ENCODE measurements around the gene RELT.
"Not testable (repeated sequence)": the region's sequence is repeated elsewhere in the genome, so short reads cannot be mapped to it uniquely, and the experiment has no call there.

The RELT gene

DNA sequence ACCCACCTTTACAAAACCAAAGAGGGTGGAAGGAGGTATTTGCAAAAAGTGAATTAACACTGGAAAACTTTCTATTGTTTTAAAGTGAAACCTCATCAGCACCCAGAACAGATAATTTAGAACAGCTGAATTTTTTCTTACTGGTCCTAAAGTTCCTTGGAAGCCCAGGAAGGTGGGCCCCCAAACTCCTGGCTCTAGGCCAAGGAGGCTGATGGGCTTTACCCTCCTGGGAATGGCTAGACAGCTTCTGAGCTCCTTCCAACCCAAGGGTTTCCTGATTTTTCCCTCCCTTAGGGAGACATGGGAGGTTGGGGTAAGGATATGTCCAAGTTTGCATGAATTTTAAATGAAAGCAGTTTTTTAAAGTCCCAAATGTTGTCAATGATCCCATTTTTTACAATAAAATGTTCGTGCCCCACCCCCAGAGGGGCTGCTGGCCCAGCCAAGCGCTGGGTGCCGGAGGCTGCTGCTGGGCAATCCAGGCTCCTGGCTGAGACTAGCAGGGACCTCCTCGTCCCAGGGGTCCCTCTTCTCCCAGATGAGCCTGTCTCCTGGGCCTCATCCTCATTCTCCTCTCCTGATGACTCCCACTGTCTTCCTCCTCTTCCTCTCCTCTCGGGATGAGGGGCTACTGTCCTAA, 28.4 kb downstream of the RELT start:
- DNase-seq, result no peak

DNA sequence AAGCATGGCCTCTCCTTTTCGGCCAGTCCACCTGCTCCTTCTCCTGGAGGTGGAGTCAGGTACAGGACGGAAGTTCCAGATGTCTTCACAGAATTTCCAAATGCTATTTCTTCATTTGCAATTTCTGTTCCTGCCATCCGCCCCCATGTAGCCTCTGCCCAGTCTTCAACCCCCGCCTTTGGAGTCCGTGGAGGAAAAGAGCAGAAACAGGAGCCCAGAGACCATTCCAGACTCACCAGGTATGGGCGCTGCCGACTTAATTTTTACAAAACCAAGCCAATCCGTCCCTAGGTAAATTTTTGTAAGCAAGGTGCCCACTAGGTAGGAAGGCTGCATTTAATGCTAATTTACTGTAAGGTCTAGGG, 28.9 kb downstream of the RELT start:
- DNase-seq, result no peak

DNA sequence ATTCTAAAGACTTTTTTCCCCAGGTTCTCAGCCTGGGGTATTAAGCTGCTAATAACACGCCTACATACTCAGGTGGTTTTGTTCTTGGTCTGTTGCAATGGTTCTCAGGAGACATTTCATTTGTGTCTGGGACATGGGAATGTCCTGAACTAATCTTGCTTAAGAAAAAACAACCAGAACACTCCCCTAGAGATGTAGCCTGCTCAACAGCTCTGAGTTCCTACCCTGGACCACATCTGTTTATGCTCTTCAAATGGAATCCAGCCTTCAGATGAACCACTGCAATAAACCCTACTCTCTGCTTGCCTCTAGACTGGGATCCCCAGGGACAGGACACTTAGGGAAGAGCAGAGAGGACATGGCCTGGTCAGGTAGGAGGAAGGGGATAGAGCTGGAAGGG, 29.9 kb downstream of the RELT start:
- no peak for DNase-seq

DNA sequence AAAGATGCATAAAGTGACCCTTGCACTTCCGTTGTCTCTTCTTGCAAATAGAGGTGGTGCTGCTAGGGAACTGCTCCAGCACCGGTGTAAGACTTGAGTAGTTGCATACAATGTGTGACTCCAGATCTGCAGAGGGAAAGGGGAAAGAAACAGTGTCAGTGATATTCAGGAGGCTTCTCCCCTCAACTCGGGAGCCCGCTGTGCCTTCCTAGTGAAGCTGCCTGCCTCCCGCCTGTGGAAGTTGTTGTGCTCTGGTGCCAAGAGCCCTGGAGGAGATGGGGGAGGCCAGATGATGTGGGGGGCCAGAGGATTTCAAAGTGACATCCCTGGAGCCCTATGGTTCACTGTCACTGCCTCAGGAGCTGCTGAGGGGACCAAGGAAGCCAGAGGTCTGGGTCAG, 30.4 kb downstream of the RELT start:
- DNase-seq, result no peak

DNA sequence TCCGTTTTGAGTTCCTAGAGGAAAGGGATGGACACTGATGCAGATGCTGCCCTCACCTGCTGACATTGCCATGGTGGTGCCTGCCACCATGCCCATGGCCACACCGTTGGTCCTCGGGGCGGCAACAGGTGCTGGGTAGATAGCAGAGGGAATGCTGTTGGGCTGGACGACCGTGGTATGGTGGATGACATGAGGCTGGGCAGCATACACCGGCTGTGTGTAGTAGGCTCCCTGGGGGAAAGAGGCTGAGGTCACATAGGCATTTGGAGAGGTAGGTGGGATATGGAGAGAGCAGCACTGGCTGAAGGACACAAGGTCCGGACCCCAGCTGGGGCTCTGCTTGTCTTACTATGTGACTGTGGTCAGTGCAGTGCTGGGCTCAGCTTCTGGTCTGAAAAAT, 33.2 kb downstream of the RELT start:
- no peak for DNase-seq

DNA sequence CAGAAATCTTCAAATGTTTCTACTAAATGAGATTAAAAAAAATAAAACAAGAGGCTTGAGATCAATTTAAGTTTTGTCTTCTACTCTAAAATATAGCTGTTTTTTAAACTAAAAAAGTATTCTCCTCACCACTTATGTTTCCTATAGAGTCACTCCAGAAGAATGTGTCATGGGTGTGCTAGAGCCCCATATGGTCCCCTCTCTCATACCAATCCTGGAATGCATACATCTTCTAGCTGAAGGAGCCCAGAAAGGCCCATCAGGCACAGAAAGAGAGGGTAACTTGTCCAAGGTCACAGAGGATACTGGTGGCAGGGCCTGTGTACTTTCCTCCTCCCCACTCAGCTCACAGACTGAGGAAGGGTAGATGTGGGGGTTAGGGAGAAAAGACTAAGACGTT, 34.4 kb downstream of the RELT start:
- DNase-seq, result no peak

DNA sequence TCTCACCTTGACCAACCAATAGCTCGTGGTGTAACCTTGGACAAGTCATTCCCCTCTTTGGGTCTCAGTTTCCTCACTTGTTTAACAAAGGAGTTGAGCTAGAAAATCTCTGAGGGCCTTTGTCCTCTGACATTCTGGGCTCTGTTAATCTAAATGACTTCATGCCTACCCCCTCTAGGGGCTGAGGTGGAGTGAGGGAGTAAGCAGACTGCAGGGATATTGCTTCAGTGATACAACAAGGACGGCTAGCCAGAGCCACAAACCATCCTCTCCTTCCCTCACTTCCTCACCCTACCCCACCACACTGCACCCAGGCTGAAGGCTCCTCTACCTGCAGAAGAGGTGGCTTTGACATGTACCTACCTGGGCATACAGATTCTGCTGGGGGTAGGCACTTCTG, 34.8 kb downstream of the RELT start:
- DNase-seq, result no peak

DNA sequence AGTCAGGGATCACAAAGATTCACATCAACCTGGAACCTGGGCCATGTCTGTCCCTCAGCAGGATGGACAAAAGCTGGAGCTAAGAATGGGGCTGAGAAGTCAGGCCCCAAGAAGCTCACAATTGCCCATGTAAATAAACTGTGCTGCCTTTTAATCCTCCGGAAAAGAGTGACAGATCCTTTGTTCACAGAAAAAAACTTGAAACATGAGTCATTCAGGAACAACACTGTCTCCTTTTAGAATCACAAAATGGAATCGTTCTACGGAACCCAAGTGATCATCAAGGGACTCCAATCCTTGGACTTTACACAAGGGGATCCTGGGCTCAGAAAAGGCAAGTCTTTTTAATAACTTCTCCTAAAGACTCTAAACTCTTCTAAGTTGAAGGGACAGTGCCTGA, 36.1 kb downstream of the RELT start:
- no peak for DNase-seq

DNA sequence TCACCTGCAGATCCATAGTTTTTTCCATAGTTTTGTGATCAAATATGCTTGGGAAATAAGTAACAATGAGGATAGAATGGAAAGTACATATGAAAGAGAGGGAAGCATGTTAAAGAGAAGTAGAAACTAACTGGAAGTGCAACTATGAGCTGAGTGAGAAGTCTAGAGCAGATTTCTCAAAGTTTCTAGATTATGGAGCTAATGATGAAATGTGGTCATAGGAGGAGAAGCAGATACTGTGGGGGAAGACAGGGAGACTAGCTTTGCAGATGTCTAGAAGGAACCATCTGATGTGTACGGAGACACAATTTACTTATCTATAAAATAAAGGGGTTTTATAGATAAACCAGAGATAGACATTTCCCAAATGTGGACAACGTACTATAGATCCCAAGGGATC, 37.1 kb downstream of the RELT start:
- no peak for DNase-seq

DNA sequence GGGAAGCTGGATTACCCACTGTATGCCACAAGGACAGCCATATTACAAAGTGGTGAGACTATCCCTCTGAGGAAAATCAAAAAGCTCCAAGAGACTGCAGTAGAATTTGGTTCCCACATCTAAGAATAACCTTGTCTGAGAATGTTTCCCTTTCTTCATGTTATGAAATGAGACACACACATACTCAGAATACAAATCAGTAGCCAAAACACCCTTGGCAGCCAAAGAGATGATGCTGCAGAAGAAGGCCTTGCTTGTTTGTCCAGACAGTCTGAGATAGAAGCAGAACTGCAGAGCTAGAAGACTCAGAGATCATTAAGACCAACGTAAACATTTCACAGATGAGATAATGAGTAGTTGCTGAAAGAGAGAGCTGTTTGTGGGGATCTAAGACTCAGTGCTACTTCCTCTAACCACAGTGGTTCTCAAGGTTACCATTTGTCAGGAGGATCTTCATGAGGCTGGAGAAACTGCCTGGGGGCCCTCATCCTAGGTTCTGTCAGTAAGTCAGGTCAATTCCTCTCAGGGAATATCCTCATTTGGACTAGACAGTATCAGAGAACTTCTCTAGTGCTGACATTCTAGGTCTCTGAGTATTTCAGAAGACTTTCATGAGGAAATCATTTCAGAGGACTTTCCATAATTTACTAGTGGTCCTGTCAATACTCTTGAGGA, 38.9 kb downstream of the RELT start:
- no peak for DNase-seq

DNA sequence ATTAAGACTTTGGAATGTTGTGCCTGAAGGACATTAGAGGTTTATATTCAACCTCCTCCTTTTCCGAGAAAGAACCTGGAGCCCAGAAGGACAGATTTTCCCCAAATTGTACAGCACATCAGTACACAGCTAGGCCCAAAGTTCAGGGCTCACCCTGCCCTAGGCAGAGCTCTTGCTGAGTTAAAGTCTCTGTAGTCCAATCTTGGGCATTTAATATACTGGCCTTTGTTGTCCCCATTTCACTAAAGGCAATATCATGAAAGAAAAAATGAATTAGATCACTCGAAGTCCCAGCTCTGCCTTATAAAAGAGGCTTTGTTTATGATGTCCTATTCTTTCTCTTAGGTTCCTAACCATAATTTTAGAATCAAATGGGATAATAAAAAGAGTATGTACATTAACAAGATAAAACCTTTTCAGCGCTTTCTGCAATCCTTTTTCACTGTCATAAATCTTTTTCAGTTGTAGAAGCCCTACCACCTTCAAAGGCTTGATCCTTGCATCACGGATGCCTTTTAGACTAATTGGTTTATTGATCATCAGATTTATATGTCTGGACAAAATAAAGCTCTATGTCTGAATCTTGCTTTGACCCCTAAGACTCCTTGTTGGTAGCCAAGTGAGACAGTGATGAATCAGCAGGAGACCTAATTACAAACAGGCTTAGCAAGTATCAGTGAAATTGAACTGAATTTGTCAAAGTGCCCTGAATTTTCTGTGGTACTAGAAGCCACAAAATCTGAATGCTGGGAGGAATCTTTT, 39.8 kb downstream of the RELT start:
- DNase-seq, result no peak

DNA sequence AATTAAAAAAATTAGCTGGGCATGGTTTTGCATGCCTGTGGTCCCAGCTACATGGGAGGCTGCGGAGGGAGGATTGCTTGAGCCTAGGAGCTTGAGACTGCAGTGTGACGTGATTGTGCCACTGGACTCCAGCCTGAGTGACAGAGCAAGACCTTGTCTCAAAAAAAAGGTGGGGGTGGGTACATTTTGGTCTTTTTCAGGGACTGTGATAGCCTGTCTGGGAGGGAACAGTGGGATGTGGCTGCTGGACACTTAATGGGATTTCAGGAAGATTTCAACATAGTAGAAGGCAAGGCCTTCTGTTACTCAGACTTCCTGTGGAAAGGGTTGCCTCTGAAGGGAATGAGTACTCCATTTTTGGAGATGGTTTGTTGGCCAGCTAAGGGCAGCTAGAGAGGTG, 40.6 kb downstream of the RELT start:
- DNase-seq, result no peak

DNA sequence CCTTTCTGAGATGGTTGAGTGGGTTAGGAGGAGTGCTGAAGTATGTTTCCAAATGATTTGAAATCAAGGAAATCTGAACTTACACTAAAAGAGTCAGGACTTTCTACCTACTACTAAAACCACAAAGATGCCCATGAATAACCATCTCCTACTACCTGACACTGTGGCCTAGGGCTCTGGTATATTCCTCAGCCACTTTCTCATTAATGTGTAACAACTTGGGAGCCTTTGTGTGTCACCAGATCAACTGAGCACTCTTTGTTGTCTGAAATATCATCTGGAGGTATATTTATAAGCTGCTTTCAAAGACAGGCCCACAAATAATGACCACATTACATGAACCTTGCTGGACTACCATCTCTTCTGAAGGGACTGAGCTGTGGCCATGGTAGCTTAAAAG, 43.9 kb downstream of the RELT start:
- no peak for DNase-seq

DNA sequence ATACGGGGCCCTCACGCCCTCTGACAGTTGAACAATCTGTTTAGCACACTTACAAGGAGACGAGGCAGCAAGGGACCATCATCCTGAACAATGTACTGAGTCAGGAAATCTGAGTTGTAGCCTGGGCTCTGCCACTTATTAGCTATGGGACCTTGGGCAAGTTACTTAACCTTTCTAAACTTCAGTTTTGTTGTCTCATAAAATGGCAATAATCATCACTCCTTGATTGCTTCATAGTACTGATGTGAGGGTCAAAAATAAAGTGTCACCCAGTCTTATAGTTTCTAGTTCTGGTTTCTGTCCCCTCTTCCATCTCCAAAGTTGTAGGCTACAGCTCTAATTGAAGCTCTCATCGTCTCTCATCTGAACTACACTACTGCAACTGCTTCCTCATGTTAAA, 46.7 kb downstream of the RELT start:
- no peak for DNase-seq

DNA sequence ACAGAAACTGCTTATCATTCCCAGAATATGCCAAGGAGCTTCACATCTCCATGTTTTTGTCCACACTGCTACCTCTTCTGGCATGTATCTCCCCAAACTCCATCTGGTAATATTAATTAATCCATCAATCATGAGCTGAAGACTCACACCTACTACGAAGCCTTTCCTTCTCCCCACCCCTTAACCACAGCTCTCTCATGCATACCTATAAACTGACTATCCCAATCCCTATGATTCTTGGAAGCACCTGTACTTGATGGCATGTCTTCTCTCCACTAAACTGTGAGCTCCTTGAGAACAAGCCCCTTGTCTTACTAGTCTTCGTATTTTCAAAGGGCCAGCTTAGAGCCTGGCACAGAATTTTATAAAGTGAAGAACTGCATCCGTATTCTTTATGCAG, 47.3 kb downstream of the RELT start:
- DNase-seq, result no peak

DNA sequence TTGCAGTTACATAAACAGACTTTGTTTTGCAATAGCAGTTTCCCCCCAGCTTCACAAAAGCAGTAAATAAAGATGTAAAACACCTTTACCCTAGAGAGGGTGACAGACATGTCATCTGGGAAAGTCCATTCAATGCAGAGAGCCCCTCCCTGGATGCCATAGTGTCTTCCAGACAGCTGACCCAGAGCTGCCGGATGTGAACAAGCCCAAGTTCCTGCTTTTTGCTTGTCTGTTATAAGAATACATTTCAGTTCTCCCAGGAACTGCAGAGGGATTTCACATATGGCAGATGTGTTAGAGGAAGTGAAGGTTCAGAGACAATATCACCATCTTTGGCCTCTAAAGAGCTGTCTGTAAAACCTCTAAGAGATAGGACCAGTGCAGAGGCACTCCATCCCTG, 48.9 kb downstream of the RELT start:
- DNase-seq, result no peak

DNA sequence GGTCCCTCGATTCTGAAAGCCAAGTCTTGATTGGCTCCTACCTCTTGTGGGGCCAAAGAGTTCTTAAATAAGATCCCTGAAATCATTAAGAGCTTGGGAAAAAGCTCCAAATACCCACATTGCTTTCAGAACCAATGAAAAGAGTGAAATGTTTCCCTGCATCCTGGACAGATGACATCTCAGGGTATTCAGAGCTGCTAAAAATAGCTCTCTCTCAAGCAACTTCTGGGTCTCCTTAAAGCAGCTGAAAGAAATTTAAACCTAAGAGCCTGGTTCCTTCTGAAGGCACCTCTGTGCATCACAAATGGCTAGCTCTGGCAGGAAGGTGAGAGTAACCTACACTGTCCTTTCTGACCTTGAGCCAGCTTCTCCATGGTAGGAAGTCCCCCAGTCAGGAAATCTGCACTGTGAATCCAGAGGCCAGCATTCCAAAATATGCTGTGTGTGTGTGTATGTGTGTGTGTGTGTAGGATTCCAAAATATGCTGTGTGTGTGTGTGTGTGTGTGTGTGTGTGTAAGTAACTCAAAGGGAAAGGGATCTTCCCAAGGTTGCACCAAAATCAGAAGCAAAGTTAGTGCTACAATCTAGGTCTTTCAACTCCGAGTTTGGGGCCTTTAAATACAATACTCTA, 50.1 kb downstream of the RELT start:
- no peak for DNase-seq

DNA sequence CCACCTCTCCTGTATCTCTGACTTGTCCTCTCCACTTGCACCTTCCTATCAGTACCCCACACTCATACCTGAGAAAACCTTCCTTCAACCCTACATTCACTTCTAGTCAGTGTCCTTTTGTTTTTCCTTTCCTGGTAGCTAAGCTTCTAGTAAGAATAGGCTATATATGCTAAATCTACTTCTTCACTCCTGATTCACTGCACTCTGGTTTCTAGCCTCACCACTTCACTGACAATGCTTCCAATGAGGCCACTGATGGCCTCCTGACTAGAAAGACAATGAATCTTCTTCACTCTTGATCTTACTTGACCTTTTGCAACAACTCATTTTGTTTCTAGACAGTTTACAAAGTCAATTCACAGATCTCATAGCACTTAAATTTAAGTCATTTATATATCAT, 52.0 kb downstream of the RELT start:
- no peak for DNase-seq

DNA sequence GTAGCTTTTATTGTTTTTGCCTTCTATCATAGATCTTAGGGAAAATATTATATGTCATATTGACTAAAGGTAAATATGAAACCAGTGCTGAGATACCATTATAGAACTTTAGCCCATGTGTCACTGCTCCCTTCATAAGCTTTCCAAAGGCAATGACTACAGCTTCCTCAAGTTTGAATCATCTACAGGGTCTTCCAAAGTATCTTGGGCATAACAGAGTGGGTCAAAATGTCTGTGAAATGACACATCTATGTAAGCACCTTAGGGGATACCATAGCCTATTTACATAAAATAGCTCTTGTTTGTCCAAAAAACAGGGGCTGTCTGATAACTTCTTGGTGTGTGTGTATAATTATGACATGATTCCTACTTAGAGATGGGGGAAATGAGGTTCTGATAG, 52.5 kb downstream of the RELT start:
- no peak for DNase-seq

DNA sequence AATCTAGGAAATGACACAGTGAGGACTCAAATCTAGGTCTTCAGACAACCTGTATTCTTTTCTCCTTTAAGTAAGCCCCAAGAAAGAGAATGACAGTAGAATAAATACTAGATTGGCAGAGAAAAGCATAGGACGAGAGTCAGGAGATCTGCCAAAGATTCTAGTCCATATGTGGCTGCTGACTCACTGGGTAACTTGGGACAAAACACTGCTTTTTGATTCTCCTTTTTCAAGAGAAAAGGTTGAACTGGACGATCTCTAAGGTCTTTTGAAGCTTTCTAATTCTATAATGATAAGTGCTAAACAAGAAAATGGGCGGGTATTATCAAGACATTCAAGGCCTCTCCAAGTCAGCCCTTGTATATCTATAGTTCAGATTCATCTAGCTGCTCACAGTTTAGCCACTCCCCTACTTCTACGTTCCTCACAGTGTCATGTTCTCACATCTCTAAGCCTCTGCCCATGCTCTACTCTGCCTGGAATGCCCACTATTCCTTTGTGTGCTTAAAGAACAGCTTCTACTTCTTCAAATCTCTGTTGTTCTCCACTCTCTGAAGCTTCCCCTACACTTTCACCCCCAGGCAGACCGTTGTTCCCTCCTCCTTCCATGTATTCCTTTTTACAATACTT, 53.0 kb downstream of the RELT start:
- no peak for DNase-seq

DNA sequence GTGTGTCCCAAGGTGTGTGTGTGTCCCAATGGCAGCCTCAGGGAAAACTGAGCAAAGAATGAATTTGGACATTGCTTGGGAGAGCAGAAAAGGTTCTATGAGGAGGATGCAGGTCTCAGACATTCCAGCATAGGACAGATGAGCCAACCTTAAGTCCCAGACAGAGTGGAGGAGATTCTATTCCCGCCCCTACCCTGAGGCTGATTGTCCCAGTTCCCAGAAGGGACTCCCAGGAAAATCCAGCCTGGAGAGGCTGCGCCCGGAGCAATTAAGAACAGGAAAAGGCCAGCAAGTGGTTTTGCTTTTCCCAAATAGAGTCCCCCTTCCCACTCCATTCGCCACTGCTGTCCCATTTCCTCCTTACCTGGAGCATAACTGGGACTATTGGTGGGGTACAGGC, 54.1 kb downstream of the RELT start:
- no peak for DNase-seq

DNA sequence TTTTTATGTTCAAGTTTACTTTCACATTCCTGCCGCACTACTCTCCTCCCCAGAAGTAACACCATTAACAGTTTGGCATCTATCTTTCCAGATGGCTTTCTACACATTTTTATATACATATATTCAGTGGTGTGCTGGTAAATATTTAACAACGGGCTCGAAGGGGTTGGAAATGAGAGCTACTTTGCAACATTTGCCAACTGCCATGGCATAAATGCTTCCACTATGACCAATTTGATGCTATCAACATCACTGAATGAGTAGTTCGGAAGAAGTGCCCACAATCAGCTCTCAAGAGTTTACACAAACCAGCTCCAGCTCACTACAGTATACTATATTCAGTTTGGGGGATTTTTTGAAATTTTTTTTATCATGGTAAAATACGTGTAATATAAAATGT, 55.2 kb downstream of the RELT start:
- no peak for DNase-seq

DNA sequence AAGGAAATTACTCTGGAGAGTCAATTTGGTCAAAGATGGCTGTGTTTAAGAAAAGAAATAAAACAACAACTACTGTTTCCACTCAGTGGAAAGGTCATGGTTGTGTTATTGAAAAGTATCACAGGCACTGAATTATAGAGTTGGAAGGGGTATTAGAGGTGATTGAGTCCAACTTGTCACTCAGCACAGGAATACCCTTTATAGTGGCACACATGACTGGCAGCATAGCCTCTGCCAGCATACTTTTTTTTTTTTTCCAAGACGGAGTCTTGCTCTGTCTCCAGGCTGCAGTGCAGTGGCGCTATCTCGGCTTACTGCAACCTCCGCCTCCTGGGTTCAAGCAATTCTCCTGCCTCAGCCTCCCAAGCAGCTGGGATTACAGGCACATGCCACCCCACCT, 60.7 kb downstream of the RELT start:
- DNase-seq, result not testable (repeated sequence)
